AG09319 (cell line): ENCODE measurements around the gene ZDHHC14.

Source experiments
- DNase-seq: peaks from one replicate; pipeline ENCODE4 v3.0.0-alpha.2; 2010; ENCODE audit warnings: low read depth; ENCODE audit errors: extremely low read depth
- CTCF ChIP-seq: IDR thresholded peaks from 2 replicates; pipeline ENCODE4 v1.5.1; 2011; ENCODE audit warnings: low read depth, mild to moderate bottlenecking, inconsistent platforms, low read length, moderate library complexity

Gene ZDHHC14

DNA sequence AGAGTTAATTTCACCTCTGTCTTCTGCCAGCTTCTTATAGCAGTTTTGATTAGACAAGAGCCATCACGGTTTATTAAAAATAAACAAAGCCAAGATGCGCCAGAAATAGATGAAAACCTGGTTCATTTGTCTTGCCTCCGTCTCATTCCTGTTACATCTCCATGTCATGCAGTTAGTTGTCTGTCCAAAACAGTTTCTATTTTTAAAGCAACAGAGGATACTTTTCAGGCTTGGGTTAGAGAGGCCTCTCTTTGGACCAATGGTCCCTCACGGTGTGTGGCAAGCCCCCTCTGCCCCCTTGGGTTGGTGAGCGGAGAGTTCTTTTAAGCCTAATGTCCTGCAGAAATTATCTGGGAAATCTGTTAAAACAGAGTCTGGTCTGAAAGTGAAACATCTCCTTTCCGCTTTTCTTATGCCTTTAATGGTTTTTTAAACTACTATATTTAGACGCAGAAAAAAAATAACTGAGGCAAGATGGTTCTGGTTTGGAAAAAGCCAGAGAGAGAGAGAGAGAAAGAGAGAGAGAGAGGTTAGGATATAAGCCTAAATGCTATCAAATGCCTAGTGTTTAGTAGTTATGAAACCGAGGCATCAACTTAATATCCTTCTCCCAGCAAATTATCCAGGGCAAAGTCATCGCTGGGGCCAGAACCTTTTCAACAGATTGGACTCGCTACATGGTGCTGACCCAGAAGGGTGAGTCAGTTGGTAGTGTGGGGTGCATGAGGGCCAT, 64.5 kb downstream of the ZDHHC14 start:
- no peak for DNase-seq
- TF ChIP-seq CTCF, result no peak

DNA sequence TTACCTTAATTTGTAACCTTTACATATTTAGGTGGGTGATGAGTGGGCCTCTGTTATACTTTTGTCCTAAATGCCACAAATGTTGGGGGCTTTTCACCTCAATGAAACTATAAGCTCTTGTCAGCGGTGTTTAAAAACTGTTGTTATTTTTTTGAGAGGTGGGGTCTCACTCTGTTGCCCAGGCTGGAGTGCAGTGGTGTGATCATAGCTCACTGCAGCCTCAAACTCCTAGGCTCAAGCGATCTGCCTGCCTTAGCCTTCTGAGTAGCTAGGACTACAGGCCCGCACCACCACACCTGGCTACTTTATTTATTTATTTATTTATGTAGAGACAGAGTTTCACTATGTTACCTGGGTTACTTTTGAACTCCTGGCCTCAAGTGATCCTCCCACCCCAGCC, 66.7 kb downstream of the ZDHHC14 start:
- no peak for DNase-seq
- no peak for TF ChIP-seq CTCF

DNA sequence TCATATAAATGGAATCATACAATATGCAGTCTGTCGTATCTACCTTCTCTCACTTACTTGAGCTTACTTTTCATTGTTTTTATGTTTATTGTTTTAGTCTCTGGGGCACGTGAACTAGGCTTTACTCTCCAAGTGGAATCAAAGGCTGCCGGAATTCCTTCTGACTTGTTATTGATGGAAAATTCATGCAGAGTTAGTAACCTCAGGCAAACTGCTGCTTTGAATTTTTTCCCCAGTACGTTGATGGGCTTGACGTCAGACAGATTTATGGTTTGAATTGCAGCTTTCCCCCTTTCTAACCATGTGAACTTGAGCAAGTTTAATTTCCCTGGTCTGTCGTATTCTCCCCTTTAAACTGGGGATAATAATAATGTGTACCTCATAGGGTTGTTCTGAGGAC, 68.6 kb downstream of the ZDHHC14 start:
- TF ChIP-seq CTCF, result no peak

GRCh38 chr6:157450931-157451742, 70.1 kb downstream of the ZDHHC14 start:
- no peak for TF ChIP-seq CTCF
- DNase-seq, result no peak

More for the DNA sequence above, 68.6 kb downstream of the ZDHHC14 start:
- no peak for DNase-seq

DNA sequence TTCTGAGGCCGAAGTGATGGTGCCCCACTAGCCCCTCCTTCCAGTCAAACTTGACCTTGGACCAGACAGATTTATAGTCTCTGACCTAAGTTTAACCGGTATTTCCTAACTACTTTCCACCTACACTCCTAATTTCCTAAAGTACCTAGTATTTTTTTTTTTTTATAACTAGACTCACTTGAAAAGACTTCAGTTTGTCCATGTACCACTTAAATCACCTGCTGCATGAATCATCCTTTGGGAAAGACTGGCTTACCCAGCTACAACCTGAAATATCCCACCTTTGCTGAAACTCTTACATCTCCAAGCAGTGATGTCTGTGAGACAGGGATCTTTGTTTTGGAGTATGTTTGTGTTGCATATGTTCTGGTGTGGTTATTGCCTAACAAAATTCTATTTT, 71.1 kb downstream of the ZDHHC14 start:
- TF ChIP-seq CTCF, result no peak
- no peak for DNase-seq

DNA sequence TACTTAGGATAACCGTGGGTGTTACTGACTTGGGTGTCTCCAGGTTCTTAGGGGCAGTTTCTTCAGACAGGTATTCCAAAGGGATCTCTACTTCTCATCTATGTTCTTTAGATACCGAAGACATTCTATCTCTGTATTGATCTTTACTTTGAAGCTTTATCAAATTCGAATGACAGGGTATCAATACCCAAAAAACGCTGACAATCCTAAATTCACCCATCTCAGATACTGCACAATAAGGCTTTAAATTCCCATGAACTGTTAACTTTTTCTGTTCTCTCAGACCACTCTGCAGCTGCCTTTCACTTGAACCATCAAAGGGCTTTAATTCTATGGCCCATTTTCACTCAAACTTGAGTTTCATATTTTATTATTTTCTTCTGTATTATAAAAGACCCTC, 72.1 kb downstream of the ZDHHC14 start:
- TF ChIP-seq CTCF, result no peak
- no peak for DNase-seq

GRCh38 chr6:157453978-157454377, 73.0 kb downstream of the ZDHHC14 start:
- DNase-seq, result no peak
- TF ChIP-seq CTCF, result no peak
